AG09319 (cell line): Measurements from ENCODE around the gene EIPR1.

Experiments used
- DNase-seq: peaks from one replicate; pipeline ENCODE4 v3.0.0-alpha.2; 2010; ENCODE audit warnings: low read depth; ENCODE audit errors: extremely low read depth
- TF ChIP-seq, protein P1 (sequence below): IDR thresholded peaks from 2 replicates; pipeline ENCODE4 v1.5.1; 2011; ENCODE audit warnings: low read depth, mild to moderate bottlenecking, inconsistent platforms, low read length, moderate library complexity

The EIPR1 gene

DNA sequence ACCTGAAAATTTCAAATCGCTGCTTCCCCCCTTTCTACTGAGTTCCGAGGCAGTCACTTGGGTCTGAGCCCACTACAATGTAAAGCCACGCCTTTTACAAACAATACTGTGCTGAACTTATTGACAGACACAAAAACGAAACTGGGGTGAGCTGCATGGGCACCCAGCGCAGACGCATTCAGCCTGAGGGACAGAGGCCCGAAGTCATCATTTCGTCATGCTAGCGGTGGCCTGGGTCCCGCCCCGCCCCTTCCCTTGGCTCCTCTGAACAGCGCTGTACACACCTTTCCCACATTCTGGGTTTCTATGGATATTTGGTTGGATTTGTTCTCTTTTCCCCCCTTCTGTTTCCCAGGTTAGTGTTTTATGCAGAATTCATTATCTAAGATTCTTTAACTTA, 71.7 kb downstream of the EIPR1 start:
- TF ChIP-seq, protein P1, sequence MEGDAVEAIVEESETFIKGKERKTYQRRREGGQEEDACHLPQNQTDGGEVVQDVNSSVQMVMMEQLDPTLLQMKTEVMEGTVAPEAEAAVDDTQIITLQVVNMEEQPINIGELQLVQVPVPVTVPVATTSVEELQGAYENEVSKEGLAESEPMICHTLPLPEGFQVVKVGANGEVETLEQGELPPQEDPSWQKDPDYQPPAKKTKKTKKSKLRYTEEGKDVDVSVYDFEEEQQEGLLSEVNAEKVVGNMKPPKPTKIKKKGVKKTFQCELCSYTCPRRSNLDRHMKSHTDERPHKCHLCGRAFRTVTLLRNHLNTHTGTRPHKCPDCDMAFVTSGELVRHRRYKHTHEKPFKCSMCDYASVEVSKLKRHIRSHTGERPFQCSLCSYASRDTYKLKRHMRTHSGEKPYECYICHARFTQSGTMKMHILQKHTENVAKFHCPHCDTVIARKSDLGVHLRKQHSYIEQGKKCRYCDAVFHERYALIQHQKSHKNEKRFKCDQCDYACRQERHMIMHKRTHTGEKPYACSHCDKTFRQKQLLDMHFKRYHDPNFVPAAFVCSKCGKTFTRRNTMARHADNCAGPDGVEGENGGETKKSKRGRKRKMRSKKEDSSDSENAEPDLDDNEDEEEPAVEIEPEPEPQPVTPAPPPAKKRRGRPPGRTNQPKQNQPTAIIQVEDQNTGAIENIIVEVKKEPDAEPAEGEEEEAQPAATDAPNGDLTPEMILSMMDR: no peak
- DNase-seq: no peak

DNA sequence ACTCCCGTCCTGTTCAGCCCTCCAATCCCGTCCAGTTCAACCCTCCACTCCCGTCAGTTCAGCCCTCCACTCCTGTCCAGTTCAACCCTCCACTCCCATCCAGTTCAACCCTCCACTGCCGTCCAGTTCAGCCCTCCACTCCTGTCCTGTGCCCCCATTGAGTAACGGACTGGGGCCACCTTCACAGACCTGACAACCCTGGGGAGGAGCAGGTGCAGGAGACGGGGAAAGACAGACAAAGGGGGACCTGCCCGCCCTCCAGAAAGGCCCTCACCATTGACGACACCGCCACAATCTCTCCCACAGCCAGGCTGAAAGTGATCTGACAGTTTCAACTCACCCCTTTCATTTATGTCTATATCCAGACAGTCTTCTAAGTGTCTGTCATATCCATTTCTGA, 72.2 kb downstream of the EIPR1 start:
- no peak for DNase-seq
- TF ChIP-seq, protein P1: no peak

DNA sequence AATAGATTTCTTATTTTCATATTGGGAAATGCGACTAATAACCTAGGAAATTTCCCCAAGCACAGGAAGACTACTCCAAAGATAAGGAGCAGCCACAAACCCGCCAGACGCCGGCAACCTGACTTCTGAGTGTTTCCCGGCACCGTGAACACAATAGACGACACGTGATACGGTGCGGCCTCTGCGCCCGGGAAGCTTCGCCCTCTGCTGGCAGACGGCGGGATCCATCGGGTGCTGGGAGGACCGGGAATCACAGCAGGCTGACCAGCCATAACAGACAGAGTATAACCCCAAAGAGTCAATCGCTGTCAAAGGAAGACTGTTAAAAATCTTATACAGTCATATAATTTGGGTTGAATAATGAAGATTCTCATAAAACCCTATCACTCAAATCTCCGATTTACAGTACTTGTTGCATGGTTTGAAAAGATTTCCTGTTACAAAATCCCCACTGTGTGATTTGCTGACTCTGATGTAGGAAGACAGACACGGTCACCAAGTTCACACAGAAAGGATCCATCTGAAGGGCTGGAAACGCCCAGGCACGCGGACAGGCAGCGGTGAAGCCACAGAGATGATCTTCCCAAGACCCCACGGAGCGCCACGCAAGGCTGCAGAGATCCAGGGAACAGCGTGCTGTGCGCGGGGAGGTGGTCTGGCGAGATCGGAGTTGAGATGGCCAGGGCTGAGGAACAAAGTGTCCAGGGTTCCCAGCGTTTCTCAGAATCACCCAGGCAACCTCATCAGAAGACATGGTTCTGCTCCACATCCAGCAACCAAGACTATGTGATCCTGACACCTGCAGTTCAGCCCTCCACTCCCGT, 73.8 kb downstream of the EIPR1 start:
- DNase-seq: peak; percentile 28
- TF ChIP-seq, protein P1: peak; percentile 99

DNA sequence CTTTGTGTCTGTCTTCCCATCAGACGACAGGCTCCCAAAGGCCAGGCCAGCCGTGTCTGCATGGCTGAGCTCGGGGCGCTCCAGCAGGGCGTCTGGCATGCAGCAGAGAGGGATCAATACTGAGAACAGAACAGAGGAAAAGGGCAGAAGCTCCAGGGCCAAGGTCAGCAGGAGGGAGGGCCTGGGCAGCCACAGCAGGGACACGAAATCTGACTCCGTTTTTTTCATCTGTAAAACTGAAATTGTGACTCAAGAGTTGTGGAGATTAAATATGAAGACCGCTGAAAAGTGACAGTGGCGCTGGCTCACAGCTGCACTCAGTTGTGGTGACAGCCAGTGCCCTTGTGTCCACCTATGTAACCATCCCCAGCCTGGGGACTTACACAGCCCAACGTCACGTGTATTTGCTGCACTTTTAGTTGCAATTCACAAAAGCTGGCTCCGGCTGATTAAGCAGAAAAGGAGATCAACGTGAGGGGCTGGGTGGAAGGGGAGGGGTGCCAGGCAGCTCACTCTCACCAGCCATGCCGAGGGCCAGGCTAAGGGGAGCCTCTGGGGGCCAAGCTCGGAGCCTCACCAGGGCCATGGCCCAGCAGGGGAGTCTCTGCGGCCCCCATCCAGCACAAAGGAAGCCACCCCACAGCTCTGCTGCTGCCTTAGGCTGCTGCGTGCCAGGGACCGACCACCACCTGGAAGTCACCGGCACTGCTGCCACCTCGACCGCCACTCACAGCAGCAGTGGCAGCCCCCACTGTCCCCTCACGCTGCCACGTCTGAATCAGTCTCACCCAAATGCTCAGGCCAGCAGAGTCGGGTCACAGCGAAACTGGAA, 74.7 kb downstream of the EIPR1 start:
- TF ChIP-seq, protein P1: no peak
- no peak for DNase-seq

DNA sequence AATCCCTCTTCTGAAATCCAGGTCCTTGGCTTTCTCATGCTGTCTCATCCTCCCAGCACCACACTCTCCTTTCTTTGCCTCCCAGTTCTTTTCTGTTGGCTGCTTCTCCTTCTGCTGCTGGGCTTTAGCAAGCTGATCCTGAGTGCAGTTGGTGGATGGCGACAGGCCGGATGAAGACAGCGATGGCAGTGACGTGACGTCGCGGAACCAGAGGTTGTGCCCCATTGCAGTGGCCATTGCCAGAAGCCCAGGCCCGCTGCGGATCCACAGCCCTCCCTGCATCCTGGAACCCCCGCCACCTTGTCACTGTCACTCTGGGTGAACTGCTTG, 75.2 kb downstream of the EIPR1 start:
- TF ChIP-seq, protein P1: no peak
- no peak for DNase-seq

DNA sequence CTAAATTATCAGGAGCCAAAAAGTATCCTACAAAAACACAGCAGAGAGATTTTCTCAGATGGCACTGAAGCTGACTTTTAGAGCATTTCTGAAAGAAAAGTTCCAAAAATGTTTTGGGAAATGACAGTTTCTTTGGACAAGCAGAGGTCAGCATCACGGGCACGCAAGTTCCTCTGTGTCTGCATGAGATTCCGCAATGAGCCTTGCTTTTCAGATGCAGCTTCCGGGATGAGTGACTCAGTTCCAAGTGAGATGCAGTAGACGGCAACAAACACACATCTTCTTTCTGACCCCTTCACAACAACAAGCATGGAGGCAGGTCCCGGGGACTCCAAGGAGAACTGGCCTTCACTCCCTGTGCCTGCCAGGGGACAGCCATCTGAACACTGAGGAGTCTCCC, 76.6 kb downstream of the EIPR1 start:
- DNase-seq: no peak
- TF ChIP-seq, protein P1: no peak
